CD4-positive, CD25-positive, alpha-beta regulatory T cell (primary cell): ENCODE measurements around the gene SERTAD1. TPM values are rescaled to one million over a fixed set of nuclear protein-coding genes. Genes with fewer than 3 reads are reported as not detected.
A peak's percentile ranks its signal among the peaks of the same experiment; 100 is the strongest.
"Not testable (repeated sequence)": the region's sequence is repeated elsewhere in the genome, so short reads cannot be mapped to it uniquely, and the experiment has no call there.

Experiments
- ATAC-seq, 2 donors: fragments of 150-1000 bp; cut with Tn5 transposase; one replicate each; pipeline ENCODE4 v1.10.0; 2021; ENCODE audit warnings: low read depth in 2 of 2, moderate number of reproducible peaks in 2 of 2, moderate library complexity in 1 of 2
- DNase-seq, 3 donors: peaks; one replicate each; pipeline versions ENCODE4 v3.0.0 to v3.0.0-alpha.2; 2012 to 2022; ENCODE audit warnings: mixed read lengths in 1 of 3
- H3K27ac ChIP-seq: one replicate; pipeline ENCODE4 v1.7.0; 2013; ENCODE audit warnings: mild to moderate bottlenecking, low read length; ENCODE audit not compliant: insufficient read depth, poor library complexity, severe bottlenecking
- H3K27me3 ChIP-seq: one replicate; pipeline ENCODE4 v1.7.0; 2013; ENCODE audit warnings: low read length; ENCODE audit not compliant: control insufficient read depth, insufficient read depth
- H3K36me3 ChIP-seq: one replicate; pipeline ENCODE4 v1.7.0; 2013; ENCODE audit warnings: mild to moderate bottlenecking, low read length, moderate library complexity; ENCODE audit not compliant: control insufficient read depth, insufficient read depth
- H3K4me1 ChIP-seq: 2 replicates; pipeline ENCODE4 v1.7.0; 2013; ENCODE audit warnings: mild to moderate bottlenecking, low read length; ENCODE audit not compliant: insufficient read depth, control insufficient read depth, poor library complexity, severe bottlenecking
- H3K4me3 ChIP-seq: one replicate; pipeline ENCODE4 v1.7.0; 2013; ENCODE audit warnings: low read depth, mild to moderate bottlenecking, low read length, moderate library complexity
- H3K9me3 ChIP-seq, 2 experiments: 1 replicate in 1 of 2; 2 replicates in 1 of 2; pipeline ENCODE4 v1.7.0; 2013; ENCODE audit warnings: low read length in 2 of 2, mild to moderate bottlenecking in 1 of 2, moderate library complexity in 1 of 2; ENCODE audit not compliant: control insufficient read depth in 2 of 2
- H3K27ac Mint-ChIP-seq, 3 donors: one replicate each; pipeline ENCODE4 v1.8.0; 2020 to 2022; ENCODE audit warnings: mild to moderate bottlenecking in 3 of 3, mixed read lengths in 3 of 3, moderate library complexity in 2 of 3
- H3K27me3 Mint-ChIP-seq: one replicate; pipeline ENCODE4 v1.8.0; 2022; ENCODE audit warnings: mild to moderate bottlenecking, mixed read lengths
- H3K36me3 Mint-ChIP-seq: one replicate; pipeline ENCODE4 v1.8.0; 2020; ENCODE audit warnings: mixed read lengths
- H3K4me1 Mint-ChIP-seq, 4 donors: one replicate each; pipeline ENCODE4 v1.8.0; 2020 to 2022; ENCODE audit warnings: mixed read lengths in 4 of 4, mild to moderate bottlenecking in 1 of 4
- H3K4me3 Mint-ChIP-seq, 4 donors: one replicate each; pipeline ENCODE4 v1.8.0; 2020 to 2022; ENCODE audit warnings: mild to moderate bottlenecking in 4 of 4, mixed read lengths in 4 of 4, moderate library complexity in 3 of 4
- H3K9me3 Mint-ChIP-seq, 7 donors: one replicate each; pipeline ENCODE4 v1.8.0; 2020 to 2022; ENCODE audit warnings: mixed read lengths in 7 of 7, mild to moderate bottlenecking in 3 of 7, moderate library complexity in 2 of 7
- polyA plus RNA-seq, 4 donors: library from polyadenylated mRNA; unstranded; fragments of 300-500 nt; fragmentation: Illumina TruSeq; gene quantifications; one replicate each; pipeline ENCODE4 v1.2.3, GENCODE V29; 2021
- total RNA-seq: library from RNA; stranded (reverse); gene quantifications from one replicate; pipeline ENCODE4 v1.2.3, GENCODE V29; 2022

SERTAD1 gene
- total and polyA plus RNA-seq, 5 donors from 2014 or later = 5.5 to 17.0 (median 6.1) TPM

GRCh38 chr19:40438284-40438683 is 12.5 kb upstream of the SERTAD1 start:
- no peaks in the 10 kb centered on the region for H3K9me3 Mint-ChIP-seq
- Histone ChIP-seq H3K4me1 (peaks cover 9% of the 10 kb centered on the region), H3K36me3 (peaks cover 14% of the 10 kb centered on the region), H3K27ac (no peak overlapping the region), H3K9me3 (no peaks in the 10 kb centered on the region), H3K27me3 (no peaks in the 10 kb centered on the region), H3K4me3 (no peak overlapping the region)
- no peak overlapping the region for H3K27ac Mint-ChIP-seq
- H3K4me3 Mint-ChIP-seq = no peak overlapping the region
- peaks cover 2% of the 10 kb centered on the region for H3K27me3 Mint-ChIP-seq
- ATAC-seq (no peak), DNase-seq (no peak)
- peaks cover 9% of the 10 kb centered on the region for H3K36me3 Mint-ChIP-seq
- H3K4me1 Mint-ChIP-seq = peaks cover 9 to 29% (median 16%) of the 10 kb centered on the region in 4 donors

- no peaks in the 10 kb centered on the region for H3K36me3 ChIP-seq
- peak overlapping the region; percentile 66 for H3K4me3 ChIP-seq
- Mint-ChIP-seq H3K36me3 (peaks cover 3% of the 10 kb centered on the region), H3K4me3 (peak overlapping the region; percentile 88 to 94 (median 92)), H3K27ac (peak overlapping the region; percentile 93 to 99 (median 98)), H3K4me1 (peaks cover 0 to 19% (median 5%) of the 10 kb centered on the region in 4 donors), H3K9me3 (no peaks in the 10 kb centered on the region), H3K27me3 (no peaks in the 10 kb centered on the region)
- DNase-seq (peak; percentile 46 to 70 (median 49)), ATAC-seq (peak; percentile 75 to 80)
- peaks cover 7% of the 10 kb centered on the region for H3K4me1 ChIP-seq
- H3K27ac ChIP-seq = peak overlapping the region; percentile 56
- no peaks in the 10 kb centered on the region for H3K9me3 ChIP-seq
- H3K27me3 ChIP-seq = no peaks in the 10 kb centered on the region
Measured at GRCh38 chr19:40433391-40434216, 7.8 kb upstream of the SERTAD1 start.

- not testable (repeated sequence) for DNase-seq, H3K27me3 Mint-ChIP-seq, H3K36me3 Mint-ChIP-seq, H3K4me1 ChIP-seq, H3K4me3 ChIP-seq, H3K27me3 ChIP-seq, H3K9me3 Mint-ChIP-seq, H3K9me3 ChIP-seq, H3K36me3 ChIP-seq, H3K27ac ChIP-seq, ATAC-seq
- H3K4me1 Mint-ChIP-seq = peaks cover 0 to 19% (median 5%) of the 10 kb centered on the region in 4 donors
- peak overlapping the region; percentile 54 to 93 (median 90) for H3K4me3 Mint-ChIP-seq
- H3K27ac Mint-ChIP-seq = peak overlapping the region; percentile 93 to 99 (median 98)
Measured at GRCh38 chr19:40432760-40433159, 7.0 kb upstream of the SERTAD1 start.

- H3K9me3 ChIP-seq = no peaks in the 10 kb centered on the region
- peaks cover 7% of the 10 kb centered on the region for H3K4me1 ChIP-seq
- H3K36me3 ChIP-seq = no peaks in the 10 kb centered on the region
- H3K27ac Mint-ChIP-seq = no peak overlapping the region
- no peaks in the 10 kb centered on the region for H3K27me3 ChIP-seq
- no peaks in the 10 kb centered on the region for H3K9me3 Mint-ChIP-seq
- ATAC-seq (no peak), DNase-seq (no peak)
- H3K27me3 Mint-ChIP-seq = peaks cover 9% of the 10 kb centered on the region
- peaks cover 0 to 19% (median 5%) of the 10 kb centered on the region in 4 donors for H3K4me1 Mint-ChIP-seq
- H3K27ac ChIP-seq = no peak overlapping the region
- no peak overlapping the region for H3K4me3 ChIP-seq
- H3K36me3 Mint-ChIP-seq = no peaks in the 10 kb centered on the region
- peak overlapping the region in 3 of 4 donors; percentile 0 to 88 (median 27) for H3K4me3 Mint-ChIP-seq
Measured at GRCh38 chr19:40431698-40432097, 5.9 kb upstream of the SERTAD1 start.

- H3K36me3 ChIP-seq, ATAC-seq, H3K9me3 Mint-ChIP-seq, H3K4me3 ChIP-seq, H3K27ac ChIP-seq, H3K36me3 Mint-ChIP-seq, H3K27ac Mint-ChIP-seq, H3K9me3 ChIP-seq, DNase-seq, H3K4me3 Mint-ChIP-seq, H3K27me3 ChIP-seq: not testable (repeated sequence)
- Mint-ChIP-seq H3K4me1 (peaks cover 0 to 26% (median 10%) of the 10 kb centered on the region in 4 donors), H3K27me3 (peaks cover 19% of the 10 kb centered on the region)
- peaks cover 15% of the 10 kb centered on the region for H3K4me1 ChIP-seq
Measured at GRCh38 chr19:40430242-40430641, 4.5 kb upstream of the SERTAD1 start.

GRCh38 chr19:40428197-40428596 is 2.4 kb upstream of the SERTAD1 start:
- not testable (repeated sequence) for H3K27ac ChIP-seq, H3K36me3 Mint-ChIP-seq, H3K36me3 ChIP-seq, H3K4me3 ChIP-seq, ATAC-seq, H3K9me3 Mint-ChIP-seq, H3K9me3 ChIP-seq, H3K27ac Mint-ChIP-seq, H3K27me3 ChIP-seq, DNase-seq
- H3K4me1 ChIP-seq = peaks cover 26% of the 10 kb centered on the region
- Mint-ChIP-seq H3K27me3 (peaks cover 19% of the 10 kb centered on the region), H3K4me1 (peaks cover 0 to 26% (median 17%) of the 10 kb centered on the region in 4 donors), H3K4me3 (peak overlapping the region in 3 of 4 donors; percentile 2 to 89 (median 19))

GRCh38 chr19:40424637-40425449 is 949 bp downstream of the SERTAD1 start:
- Mint-ChIP-seq H3K36me3 (no peaks in the 10 kb centered on the region), H3K27me3 (peaks cover 24% of the 10 kb centered on the region), H3K4me1 (peaks cover 0 to 35% (median 23%) of the 10 kb centered on the region in 4 donors), H3K9me3 (peaks cover 0 to 2% (median 0%) of the 10 kb centered on the region in 7 donors), H3K27ac (peak overlapping the region; percentile 97 to 99 (median 99)), H3K4me3 (peak overlapping the region; percentile 91 to 97 (median 96))
- DNase-seq = peak in 1 of 3 donors; percentile 25
- Histone ChIP-seq H3K36me3 (peaks cover 6% of the 10 kb centered on the region), H3K9me3 (no peaks in the 10 kb centered on the region), H3K27ac (peak overlapping the region; percentile 96), H3K4me3 (peak overlapping the region; percentile 90), H3K27me3 (no peaks in the 10 kb centered on the region), H3K4me1 (peaks cover 42% of the 10 kb centered on the region)
- ATAC-seq = no peak
